A549 (cell line): Measurements from ENCODE around the gene NCLN.

ENCODE experiments used
- BCL3 ChIP-seq: fragments of >200 bp; sonication (Bioruptor Twin); formaldehyde crosslinking; IDR thresholded peaks from 3 replicates; pipeline ENCODE4 v1.6.1; 2016
- CBX8 ChIP-seq: fragments of 200-600 bp; sonication (generic); IDR thresholded peaks from 2 replicates; pipeline ENCODE4 v1.6.1; 2016
- CHD2 ChIP-seq: fragments of 150-350 bp; IDR thresholded peaks from 2 replicates; pipeline ENCODE4 v1.6.1; 2014; ENCODE audit warnings: low read length; ENCODE audit not compliant: partially characterized antibody
- CTCF ChIP-seq: fragments of >200 bp; sonication (Bioruptor Twin); formaldehyde crosslinking; IDR thresholded peaks from 3 replicates; pipeline ENCODE4 v1.5.1; 2016
- FOSL2 ChIP-seq, 2 experiments: fragments of 450-650 bp in 1 of 2; fragments of >200 bp in 1 of 2; sonication (Bioruptor Twin) in 1 of 2; formaldehyde crosslinking; IDR thresholded peaks; 2 replicates each; pipeline versions ENCODE4 v1.5.0 to v1.6.1; 2016 to 2020; ENCODE audit warnings: mild to moderate bottlenecking in 1 of 2, moderate library complexity in 1 of 2
- HOXB13 ChIP-seq: fragments of 250-450 bp; sonication (Bioruptor Pico); IDR thresholded peaks from 2 replicates; pipeline ENCODE4 v1.5.0; 2020; ENCODE audit warnings: low read depth, mild to moderate bottlenecking, moderate library complexity
- JUNB ChIP-seq: fragments of >200 bp; sonication (Bioruptor Twin); formaldehyde crosslinking; IDR thresholded peaks from 2 replicates; pipeline ENCODE4 v1.6.1; 2016
- MAX ChIP-seq: IDR thresholded peaks from 2 replicates; pipeline ENCODE4 v1.6.1; 2012
- MYC ChIP-seq: IDR thresholded peaks from 2 replicates; pipeline ENCODE4 v1.6.1; 2012; ENCODE audit warnings: mild to moderate bottlenecking, inconsistent platforms, low read length, improper control_type of control experiment, borderline replicate concordance
- PBX3 ChIP-seq: IDR thresholded peaks from 2 replicates; pipeline ENCODE4 v1.6.1; 2012
- POLR2A ChIP-seq: IDR thresholded peaks from 2 replicates; pipeline ENCODE4 v1.6.1; 2012; ENCODE audit warnings: mild to moderate bottlenecking, low read length
- RFX5 ChIP-seq: fragments of 450-650 bp; IDR thresholded peaks from 2 replicates; pipeline ENCODE4 v1.7.1; 2014; ENCODE audit warnings: antibody characterized with exemption, mild to moderate bottlenecking, moderate library complexity
- USF2 ChIP-seq: fragments of 450-650 bp; IDR thresholded peaks from 2 replicates; pipeline ENCODE4 v1.6.1; 2014; ENCODE audit warnings: antibody characterized with exemption

GRCh38 chr19:3159565-3159964 is 26.2 kb upstream of the NCLN start:
- TF ChIP-seq POLR2A (no peak), USF2 (no peak), MAX (no peak), CTCF (no peak), FOSL2 (IDR thresholded peaks at IDR 0.05) (no peak), FOSL2 (CRISPR knock-in tag; IDR thresholded peaks at IDR 0.05) (no peak), CHD2 (no peak), JUNB (no peak), CBX8 (no peak), PBX3 (no peak), MYC (no peak), RFX5 (no peak), HOXB13 (no peak), BCL3 (no peak)
